ENCODE data around the gene ADGRG3. TPM values are rescaled to one million over a fixed set of nuclear protein-coding genes. Genes with fewer than 3 reads are reported as not detected.

The ADGRG3 gene
- total RNA-seq (10 to 100 TPM in 1 of 2 donors, 1 to 10 TPM in 1; 3.9 to 14.8 TPM), polyA plus RNA-seq (10 to 100 TPM in 1 of 2 donors, 1 to 10 TPM in 1; 1.8 to 66.2 TPM)
- long read RNA-seq, donor 1 = 0 reads
- long read RNA-seq, donor 2 = 0 reads
- long read RNA-seq, donor 3 = 0 reads
- long read RNA-seq, donor 4 = 0 reads
- long read RNA-seq, donor 5 = 0 reads

GRCh38 chr16:57668263-57668571, at the start of gene ADGRG3:
Gene ADGRG3, plus strand, starts transcription at chr16:57668306. Its CDS starts 42 bp downstream, at chr16:57668348.
- H3K9me3 ChIP-seq (ENCODE audit: control insufficient read depth in 4 of 4, insufficient read depth in 3 of 4, low read length in 3 of 4) = no peaks in the 10 kb centered on the region
- H3K9ac ChIP-seq (ENCODE audit: insufficient read depth in 1 of 2, low read length in 2 of 2) = no peak within 1 kb of the TSS
- H3K4me3 ChIP-seq = no peak within 1 kb of the TSS
- H3K4me1 ChIP-seq (ENCODE audit: control insufficient read depth in 5 of 5, insufficient read depth in 5 of 5, low read length in 5 of 5) = no peaks in the 10 kb centered on the region
- H3K27me3 ChIP-seq (ENCODE audit: control insufficient read depth in 3 of 3, insufficient read depth in 3 of 3, low read length in 2 of 3) = no peaks in the 10 kb centered on the region
- DNase-seq (no peak), ATAC-seq (ENCODE audit: insufficient read depth, low FRiP score) (no peak)
- TF ChIP-seq CTCF (IDR thresholded peaks at IDR 0.05; ENCODE audit: control extremely low read depth, extremely low read depth) = no peak
- WGBS, 2 donors = 56 to 78% methylated on average over 8 to 11 of the region's 11 CpGs
- peaks cover 0 to 8% (median 0%) of the 10 kb centered on the region in 4 donors for H3K36me3 ChIP-seq (ENCODE audit: control insufficient read depth in 4 of 4, insufficient read depth in 4 of 4, low read length in 4 of 4)
- H3K27ac ChIP-seq (ENCODE audit: low read depth in 1 of 2, low read length in 1 of 2) = peak within 1 kb of the TSS in 1 of 2 donors; percentile 61

GRCh38 chr16:57619133-57619605, 48.9 kb upstream of the ADGRG3 start:
- Histone ChIP-seq H3K4me1 (ENCODE audit: control insufficient read depth in 5 of 5, insufficient read depth in 5 of 5, low read length in 5 of 5) (peaks cover 0 to 16% (median 6%) of the 10 kb centered on the region in 5 donors), H3K9me3 (ENCODE audit: control insufficient read depth in 4 of 4, insufficient read depth in 3 of 4, low read length in 3 of 4) (no peaks in the 10 kb centered on the region), H3K36me3 (ENCODE audit: control insufficient read depth in 4 of 4, insufficient read depth in 4 of 4, low read length in 4 of 4) (no peaks in the 10 kb centered on the region), H3K9ac (ENCODE audit: insufficient read depth in 1 of 2, low read length in 2 of 2) (no peak overlapping the region), H3K27ac (ENCODE audit: low read depth in 1 of 2, low read length in 1 of 2) (no peak overlapping the region), H3K4me3 (no peak overlapping the region), H3K27me3 (ENCODE audit: control insufficient read depth in 3 of 3, insufficient read depth in 3 of 3, low read length in 2 of 3) (no peaks in the 10 kb centered on the region)
- DNase-seq = no peak
- no peak for TF ChIP-seq CTCF (IDR thresholded peaks at IDR 0.05; ENCODE audit: control extremely low read depth, extremely low read depth)
- ATAC-seq (ENCODE audit: insufficient read depth, low FRiP score) = no peak
- 91 to 92% methylated on average over 8 of the region's 8 CpGs for WGBS, 2 donors

GRCh38 chr16:57619606-57620334, 48.3 kb upstream of the ADGRG3 start:
- DNase-seq = peak in 1 of 3 donors; percentile 47
- Histone ChIP-seq H3K4me1 (ENCODE audit: control insufficient read depth in 5 of 5, insufficient read depth in 5 of 5, low read length in 5 of 5) (peaks cover 0 to 20% (median 12%) of the 10 kb centered on the region in 5 donors), H3K9ac (ENCODE audit: insufficient read depth in 1 of 2, low read length in 2 of 2) (no peak overlapping the region), H3K27me3 (ENCODE audit: control insufficient read depth in 3 of 3, insufficient read depth in 3 of 3, low read length in 2 of 3) (no peaks in the 10 kb centered on the region), H3K9me3 (ENCODE audit: control insufficient read depth in 4 of 4, insufficient read depth in 3 of 4, low read length in 3 of 4) (no peaks in the 10 kb centered on the region), H3K27ac (ENCODE audit: low read depth in 1 of 2, low read length in 1 of 2) (peak overlapping the region in 1 of 2 donors; percentile 79), H3K36me3 (ENCODE audit: control insufficient read depth in 4 of 4, insufficient read depth in 4 of 4, low read length in 4 of 4) (no peaks in the 10 kb centered on the region), H3K4me3 (peak overlapping the region; percentile 18)
- ATAC-seq (ENCODE audit: insufficient read depth, low FRiP score) = peak; percentile 62
- TF ChIP-seq CTCF (IDR thresholded peaks at IDR 0.05; ENCODE audit: control extremely low read depth, extremely low read depth) = no peak
- WGBS, 2 donors = 74 to 93% methylated on average over 16 of the region's 16 CpGs

Measured in lung (tissue), 16 donors.